ENCODE data around the gene GFM2.
"Not testable (repeated sequence)": the region's sequence is repeated elsewhere in the genome, so short reads cannot be mapped to it uniquely, and the experiment has no call there.

Gene GFM2

GRCh38 chr5:74686962-74687751, 79.8 kb downstream of the GFM2 start:
- no peak for DNase-seq

- no peak for DNase-seq
These were observed 80.8 kb downstream of the GFM2 start for GRCh38 chr5:74685979-74686631.

- peak; percentile 78 for DNase-seq
These were observed 81.7 kb downstream of the GFM2 start, which contains the start of gene HEXB for GRCh38 chr5:74684900-74685851. HEXB (plus strand) TSS chr5:74685233; CDS start chr5:74685261, 28 bp downstream.

GRCh38 chr5:74679966-74680365, 87.0 kb downstream of the GFM2 start:
- DNase-seq: no peak

GRCh38 chr5:74679300-74679699, 87.6 kb downstream of the GFM2 start:
- DNase-seq: not testable (repeated sequence)

- DNase-seq: not testable (repeated sequence)
These were observed 88.8 kb downstream of the GFM2 start for GRCh38 chr5:74678123-74678522.

- DNase-seq: not testable (repeated sequence)
These were observed 90.5 kb downstream of the GFM2 start for GRCh38 chr5:74676466-74676865.

GRCh38 chr5:74673011-74673790, 93.7 kb downstream of the GFM2 start:
- DNase-seq: no peak

GRCh38 chr5:74672215-74672877, 94.6 kb downstream of the GFM2 start:
- DNase-seq: no peak

Data from activated gamma-delta T cell treated with Interleukin-2 at 50 U/mL for 16 hours (primary cell).